T-cell (primary cell): ENCODE measurements around the gene XNDC1N. TPM values are rescaled to one million over a fixed set of nuclear protein-coding genes. Genes with fewer than 3 reads are reported as not detected.

Source experiments
- ATAC-seq, 4 experiments: fragments of 200-7000 bp in 3 of 4; fragments of 150-1000 bp in 1 of 4; cut with Tn5 transposase; replicated peaks in 1 of 4; 1 replicate in 3 of 4; 2 replicates in 1 of 4; pipeline ENCODE4 v1.10.0; 2021; ENCODE audit warnings: moderate library complexity in 3 of 4, mild to moderate bottlenecking in 2 of 4, moderate number of reproducible peaks in 1 of 4
- CTCF ChIA-PET, 2 donors: fragments of 300-600 bp; sonication (Branson Sonifier 250); formaldehyde crosslinking; loops; one replicate each; lab custom pipeline; 2022; ENCODE audit warnings: antibody characterized with exemption in 2 of 2; lab: Charles Lee
- POLR2A ChIA-PET, 2 donors: fragments of 300-600 bp; sonication (Branson Sonifier 250); formaldehyde crosslinking; loops; one replicate each; lab custom pipeline; 2022; ENCODE audit warnings: antibody characterized with exemption in 2 of 2; lab: Charles Lee
- DNase-seq, 35 experiments: peaks; one replicate each; pipeline versions ENCODE4 v3.0.0 to v3.0.0-alpha.2; 2013 to 2023
- H3K27ac ChIP-seq: one replicate; pipeline ENCODE4 v1.5.1; 2013; ENCODE audit warnings: low read length
- H3K27me3 ChIP-seq, 2 experiments: replicated peaks in 1 of 2; 1 replicate in 1 of 2; 2 replicates in 1 of 2; pipeline versions ENCODE4 v1.6.1 to v1.7.0; 2013; ENCODE audit warnings: low read length in 1 of 2, mixed read lengths in 1 of 2; ENCODE audit not compliant: control insufficient read depth in 2 of 2, insufficient read depth in 2 of 2; ENCODE audit errors: extremely low read depth in 1 of 2
- H3K36me3 ChIP-seq, 2 donors: 1 replicate in 1 of 2; 2 replicates in 1 of 2; pipeline versions ENCODE4 v1.6.1 to v1.7.0; 2013; ENCODE audit warnings: low read length in 1 of 2; ENCODE audit not compliant: control insufficient read depth in 2 of 2, insufficient read depth in 1 of 2; ENCODE audit errors: extremely low read depth in 1 of 2
- H3K4me1 ChIP-seq, 2 experiments: 1 replicate in 1 of 2; 2 replicates in 1 of 2; pipeline versions ENCODE4 v1.6.1 to v1.7.0; 2013; ENCODE audit warnings: low read length in 2 of 2, mixed read lengths in 1 of 2; ENCODE audit not compliant: insufficient read depth in 2 of 2, control insufficient read depth in 1 of 2; ENCODE audit errors: extremely low read depth in 1 of 2
- H3K4me3 ChIP-seq, 2 donors: 1 replicate in 1 of 2; 2 replicates in 1 of 2; pipeline versions ENCODE4 v1.5.1 to v1.7.0; 2013; ENCODE audit warnings: mild to moderate bottlenecking in 2 of 2, low read length in 1 of 2, moderate library complexity in 1 of 2; ENCODE audit not compliant: control insufficient read depth in 1 of 2; ENCODE audit errors: extremely low read depth in 1 of 2
- H3K9me3 ChIP-seq: 2 replicates; pipeline ENCODE4 v1.7.0; 2013
- H3K27ac Mint-ChIP-seq, 2 donors: one replicate each; pipeline ENCODE4 v1.8.0; 2020 to 2021; ENCODE audit warnings: mild to moderate bottlenecking in 2 of 2, mixed read lengths in 2 of 2
- H3K27me3 Mint-ChIP-seq, 2 donors: one replicate each; pipeline ENCODE4 v1.8.0; 2021 to 2022; ENCODE audit warnings: mixed read lengths in 2 of 2
- H3K36me3 Mint-ChIP-seq: one replicate; pipeline ENCODE4 v1.8.0; 2021; ENCODE audit warnings: mixed read lengths
- H3K4me1 Mint-ChIP-seq, 3 donors: one replicate each; pipeline ENCODE4 v1.8.0; 2020 to 2022; ENCODE audit warnings: mixed read lengths in 3 of 3, mild to moderate bottlenecking in 1 of 3
- H3K4me3 Mint-ChIP-seq, 3 donors: one replicate each; pipeline ENCODE4 v1.8.0; 2020 to 2022; ENCODE audit warnings: mild to moderate bottlenecking in 3 of 3, mixed read lengths in 3 of 3, moderate library complexity in 3 of 3
- H3K9me3 Mint-ChIP-seq, 3 donors: one replicate each; pipeline ENCODE4 v1.8.0; 2020 to 2022; ENCODE audit warnings: mixed read lengths in 3 of 3
- WGBS: methylation state at CpG from one replicate; pipeline ENCODE4 v1.1.5; 2013; ENCODE audit warnings: missing lambda C conversion rate; ENCODE audit not compliant: insufficient coverage; 5-methylcytosine and 5-hydroxymethylcytosine counted together
- total RNA-seq, 35 experiments: library from RNA in 6 of 35; stranded (reverse) in 6 of 35; fragments of 120-200 nt in 1 of 35; gene quantifications; one replicate each; pipeline versions ENCODE4 v1.2.1 to v1.2.4 and lab custom pipeline; 2013 to 2026

Gene XNDC1N
- total RNA-seq, 5 donors from 2014 or later (not counting 1 experiment from before 2014, with no cell fraction given) = 17.3 to 24.7 (median 21.5) TPM

DNA sequence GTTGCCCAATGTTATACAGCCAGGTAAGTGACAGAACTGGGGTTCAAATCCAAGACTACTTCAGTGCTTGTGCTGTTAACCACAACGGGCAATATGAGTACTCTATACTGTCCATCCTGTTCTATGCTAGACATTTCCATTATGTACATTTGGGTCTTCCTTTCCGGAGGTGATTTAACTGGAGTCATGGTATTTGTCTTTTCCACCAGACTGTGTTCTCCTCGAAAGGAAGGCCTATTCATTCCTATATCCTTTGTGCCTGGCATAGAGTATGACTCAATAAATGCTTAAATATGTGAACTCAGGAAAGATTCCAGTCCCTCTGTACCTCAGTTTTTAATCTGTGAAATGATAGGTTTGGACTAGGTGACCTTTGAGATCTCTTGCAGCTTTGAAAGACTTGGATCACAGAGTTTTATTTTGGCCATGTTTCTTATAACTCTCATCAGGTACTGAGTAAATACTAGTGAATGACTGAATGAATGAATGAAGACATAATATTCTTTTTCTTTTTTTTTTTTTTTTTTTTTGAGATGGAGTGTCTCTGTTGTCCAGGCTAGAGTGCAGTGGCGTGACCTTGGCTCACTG is 7.0 kb upstream of the XNDC1N start:
- H3K27ac ChIP-seq = no peak overlapping the region
- Mint-ChIP-seq H3K27ac (no peak overlapping the region), H3K9me3 (no peaks in the 10 kb centered on the region), H3K36me3 (peaks cover 13% of the 10 kb centered on the region), H3K27me3 (no peaks in the 10 kb centered on the region), H3K4me1 (peaks cover 31 to 38% (median 37%) of the 10 kb centered on the region in 3 donors), H3K4me3 (no peak overlapping the region)
- no peaks in the 10 kb centered on the region for H3K27me3 ChIP-seq
- DNase-seq (no peak), ATAC-seq (no peak)
- no peaks in the 10 kb centered on the region for H3K36me3 ChIP-seq
- WGBS = no CpG with 5 or more reads among the region's 4 CpGs
- no peak overlapping the region for H3K4me3 ChIP-seq
- ChIA-PET POLR2A (no interaction called here), CTCF (interaction anchor here in 1 of 2 donors (0.6 kb wide), 1 partner anchor 9 kb away, joined by 3 read pairs; no protein-coding TSS in a partner anchor)
- no peaks in the 10 kb centered on the region for H3K9me3 ChIP-seq
- H3K4me1 ChIP-seq = no peaks in the 10 kb centered on the region

DNA sequence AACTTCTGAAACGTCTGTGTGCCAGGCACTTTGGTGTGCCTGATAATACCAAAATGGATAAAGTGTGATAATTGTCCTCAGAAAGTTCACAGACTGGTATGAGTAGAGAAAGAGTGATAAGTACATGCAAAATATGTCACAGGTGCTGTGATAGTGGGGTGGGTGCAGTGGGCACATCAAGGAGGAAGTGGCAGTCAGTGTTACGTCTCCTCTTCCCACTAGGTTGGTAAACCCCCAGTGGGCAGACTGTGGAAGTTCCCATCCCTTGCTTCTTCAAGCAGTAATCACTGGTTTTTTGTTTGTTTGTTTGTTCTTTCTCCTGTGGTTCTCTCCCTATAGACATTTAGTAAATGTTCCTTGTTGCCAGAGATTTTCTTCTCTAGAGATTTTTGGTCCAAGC is 5.8 kb upstream of the XNDC1N start:
- Mint-ChIP-seq H3K9me3 (no peaks in the 10 kb centered on the region), H3K27ac (peak overlapping the region in 1 of 2 donors; percentile 5), H3K4me3 (no peak overlapping the region), H3K27me3 (no peaks in the 10 kb centered on the region), H3K36me3 (peaks cover 11% of the 10 kb centered on the region), H3K4me1 (peaks cover 43 to 50% (median 47%) of the 10 kb centered on the region in 3 donors)
- WGBS = no CpG with 5 or more reads among the region's 2 CpGs
- Histone ChIP-seq H3K4me1 (peaks cover 8 to 11% of the 10 kb centered on the region in 2 experiments), H3K9me3 (no peaks in the 10 kb centered on the region), H3K27me3 (no peaks in the 10 kb centered on the region), H3K36me3 (no peaks in the 10 kb centered on the region), H3K27ac (no peak overlapping the region), H3K4me3 (no peak overlapping the region)
- DNase-seq = peak in 4 of 35 experiments; percentile 5 to 30 (median 12)
- ChIA-PET CTCF (no interaction called here), POLR2A (no interaction called here)
- ATAC-seq = peak in 2 of 4 experiments; percentile 32 to 66

DNA sequence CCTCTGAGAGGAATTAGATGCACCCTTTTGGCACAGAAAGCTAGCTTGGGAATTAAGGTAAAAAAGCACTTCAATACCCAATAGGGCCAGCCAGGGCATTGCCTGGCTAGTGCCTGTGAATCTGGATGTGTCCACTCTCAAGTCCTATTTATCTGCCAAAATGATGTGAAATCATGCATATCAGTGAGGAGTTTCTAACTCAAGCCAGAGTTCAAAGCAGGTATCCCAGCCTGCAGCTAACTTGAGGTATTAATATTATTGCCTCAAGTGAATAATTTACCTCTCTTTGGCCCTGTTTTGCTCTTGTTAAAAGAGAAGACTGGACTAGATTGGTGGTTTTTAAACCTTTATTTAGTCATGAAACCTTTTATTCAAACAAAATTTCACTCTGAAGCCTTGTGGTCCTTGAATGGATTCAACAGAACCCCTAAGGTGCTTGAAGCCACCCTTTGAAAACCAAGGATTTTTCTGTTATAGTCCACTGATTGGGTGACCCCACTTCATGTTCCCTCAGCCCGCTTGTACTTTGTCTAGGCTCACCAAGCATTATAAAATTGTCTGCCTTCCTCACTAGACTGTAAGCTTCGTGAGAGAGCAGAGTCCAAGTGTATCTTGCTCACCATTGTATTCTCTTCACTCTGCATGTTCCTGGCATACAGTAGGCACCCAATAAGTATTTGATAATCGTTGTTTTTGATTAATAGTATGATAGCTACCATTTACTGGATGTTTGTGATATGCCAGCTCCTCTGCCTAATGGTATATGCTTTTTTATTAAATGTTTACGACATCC is 4.9 kb upstream of the XNDC1N start:
- peaks cover 10 to 12% of the 10 kb centered on the region in 2 experiments for H3K4me1 ChIP-seq
- Mint-ChIP-seq H3K27me3 (no peaks in the 10 kb centered on the region), H3K27ac (no peak overlapping the region), H3K9me3 (no peaks in the 10 kb centered on the region), H3K4me1 (peaks cover 52 to 56% (median 54%) of the 10 kb centered on the region in 3 donors), H3K4me3 (no peak overlapping the region), H3K36me3 (peaks cover 10% of the 10 kb centered on the region)
- DNase-seq (no peak), ATAC-seq (no peak)
- H3K27me3 ChIP-seq = no peaks in the 10 kb centered on the region
- H3K36me3 ChIP-seq = no peaks in the 10 kb centered on the region
- POLR2A ChIA-PET = no interaction called here
- H3K27ac ChIP-seq = no peak overlapping the region
- H3K4me3 ChIP-seq = no peak overlapping the region
- CTCF ChIA-PET = no interaction called here
- H3K9me3 ChIP-seq = no peaks in the 10 kb centered on the region
- 100% methylated on average over 2 of the region's 4 CpGs for WGBS

DNA sequence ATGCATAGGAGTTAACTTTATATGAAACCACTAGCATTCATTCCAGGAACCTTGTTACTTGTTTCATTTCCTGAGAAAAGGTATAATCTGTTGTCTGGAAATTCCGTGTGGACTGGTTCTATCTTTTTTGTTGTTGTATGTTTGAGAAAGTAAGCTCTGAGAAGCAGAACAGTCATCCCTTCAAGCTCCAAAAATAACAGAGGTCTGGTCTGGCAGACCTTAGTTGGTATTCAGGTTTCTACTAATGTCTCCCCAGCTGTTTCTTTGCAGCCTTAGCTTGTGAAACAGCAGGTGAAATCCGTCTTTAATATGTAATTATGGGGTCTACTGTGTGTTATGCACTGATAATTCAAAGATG is 2.8 kb upstream of the XNDC1N start:
- POLR2A ChIA-PET = no interaction called here
- Mint-ChIP-seq H3K9me3 (no peaks in the 10 kb centered on the region), H3K4me3 (peak overlapping the region in 1 of 3 donors; percentile 100), H3K4me1 (peaks cover 65 to 72% (median 67%) of the 10 kb centered on the region in 3 donors), H3K27me3 (no peaks in the 10 kb centered on the region), H3K36me3 (peaks cover 3% of the 10 kb centered on the region), H3K27ac (no peak overlapping the region)
- H3K36me3 ChIP-seq = no peaks in the 10 kb centered on the region
- CTCF ChIA-PET = interaction anchor here in 1 of 2 donors (0.6 kb wide), 2 partner anchors 126 to 156 kb away, joined by 3 to 6 read pairs; no protein-coding TSS in a partner anchor
- H3K4me3 ChIP-seq = no peak overlapping the region
- H3K27me3 ChIP-seq = no peaks in the 10 kb centered on the region
- DNase-seq (no peak), ATAC-seq (no peak)
- no peaks in the 10 kb centered on the region for H3K9me3 ChIP-seq
- WGBS = no CpG with 5 or more reads among the region's 2 CpGs
- H3K4me1 ChIP-seq = peaks cover 16 to 23% of the 10 kb centered on the region in 2 experiments
- no peak overlapping the region for H3K27ac ChIP-seq

DNA sequence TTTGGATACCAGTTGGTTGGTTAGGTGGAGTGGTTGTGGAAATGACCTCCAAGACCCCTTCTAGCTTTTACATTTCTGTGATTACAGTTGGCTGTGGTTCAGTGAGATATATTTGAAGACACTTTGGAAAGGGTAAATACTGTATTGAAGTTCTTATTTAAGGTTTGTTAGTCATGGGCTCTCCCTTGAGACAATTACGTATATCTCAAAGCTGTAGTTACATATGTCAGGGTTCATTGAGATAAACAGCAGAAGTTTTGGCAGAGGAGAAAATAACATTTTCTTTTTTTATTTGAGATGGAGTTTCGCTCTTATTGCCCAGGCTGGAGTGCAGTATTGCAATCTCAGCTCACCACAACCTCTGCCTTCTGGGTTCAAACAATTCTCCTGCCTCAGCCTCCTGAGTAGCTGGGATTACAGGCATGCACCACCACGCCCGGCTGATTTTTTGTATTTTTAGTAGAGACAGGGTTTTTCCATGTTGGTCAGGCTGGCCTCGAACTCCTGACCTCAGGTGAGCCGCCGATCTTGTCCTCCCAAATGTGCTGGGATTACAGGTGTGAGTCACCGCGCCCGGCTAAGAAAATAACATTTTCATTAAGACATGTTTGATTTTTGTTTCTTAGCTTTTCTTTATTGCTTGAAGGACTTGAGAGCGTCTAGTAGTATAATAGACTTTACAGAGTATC is 2.3 kb upstream of the XNDC1N start:
- peak overlapping the region; percentile 94 to 100 (median 98) for H3K4me3 Mint-ChIP-seq
- no peaks in the 10 kb centered on the region for H3K9me3 ChIP-seq
- peaks cover 65 to 73% (median 67%) of the 10 kb centered on the region in 3 donors for H3K4me1 Mint-ChIP-seq
- H3K36me3 Mint-ChIP-seq = peaks cover 3% of the 10 kb centered on the region
- H3K36me3 ChIP-seq = peaks cover 0 to 2% of the 10 kb centered on the region in 2 donors
- ChIA-PET CTCF (interaction anchor here in 1 of 2 donors (0.6 kb wide), 2 partner anchors 126 to 157 kb away, joined by 3 to 6 read pairs; no protein-coding TSS in a partner anchor), POLR2A (no interaction called here)
- H3K9me3 Mint-ChIP-seq = no peaks in the 10 kb centered on the region
- ATAC-seq = no peak
- no peaks in the 10 kb centered on the region for H3K27me3 ChIP-seq
- DNase-seq = no peak
- no peak overlapping the region for H3K27ac ChIP-seq
- no peaks in the 10 kb centered on the region for H3K27me3 Mint-ChIP-seq
- no peak overlapping the region for H3K4me3 ChIP-seq
- no peak overlapping the region for H3K27ac Mint-ChIP-seq
- H3K4me1 ChIP-seq = peaks cover 16 to 23% of the 10 kb centered on the region in 2 experiments
- WGBS = 20% methylated on average over 1 of the region's 11 CpGs

DNA sequence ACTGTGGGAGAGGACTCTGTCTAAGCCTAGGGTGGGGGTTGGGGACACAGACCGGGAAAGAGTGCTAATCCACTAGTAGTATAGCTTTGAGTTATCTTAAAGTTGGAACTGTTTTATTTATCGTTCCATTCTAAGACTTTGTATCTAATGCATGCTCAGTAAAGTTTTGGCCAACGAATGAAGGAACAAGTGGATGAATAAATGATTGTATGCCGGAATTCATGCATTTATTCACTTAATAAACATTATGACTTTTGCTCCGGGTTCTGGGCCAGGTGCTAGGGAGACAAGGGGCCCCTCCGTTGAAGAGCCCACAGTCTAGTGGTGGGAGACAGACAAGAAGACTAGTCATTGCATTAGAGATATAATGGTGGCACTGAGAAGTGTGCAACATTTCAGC is 1.1 kb upstream of the XNDC1N start:
- ATAC-seq (no peak), DNase-seq (no peak)
- Histone ChIP-seq H3K27ac (no peak overlapping the region), H3K4me1 (peaks cover 16 to 23% of the 10 kb centered on the region in 2 experiments), H3K4me3 (peak overlapping the region; percentile 90 to 99), H3K27me3 (no peaks in the 10 kb centered on the region), H3K36me3 (peaks cover 0 to 10% of the 10 kb centered on the region in 2 donors), H3K9me3 (no peaks in the 10 kb centered on the region)
- CTCF ChIA-PET = interaction anchor here in 1 of 2 donors (1.1 kb wide), 1 partner anchor 49 kb away, joined by 3 read pairs; no protein-coding TSS in a partner anchor
- Mint-ChIP-seq H3K27me3 (no peaks in the 10 kb centered on the region), H3K9me3 (no peaks in the 10 kb centered on the region), H3K27ac (peak overlapping the region; percentile 99), H3K36me3 (peaks cover 4% of the 10 kb centered on the region), H3K4me1 (peaks cover 64 to 71% (median 66%) of the 10 kb centered on the region in 3 donors), H3K4me3 (peak overlapping the region; percentile 94 to 100 (median 98))
- 0% methylated on average over 1 of the region's 6 CpGs for WGBS
- POLR2A ChIA-PET = interaction anchor here in 1 of 2 donors (0.7 kb wide), 1 partner anchor 261 kb away, joined by 3 read pairs; no protein-coding TSS in a partner anchor
